ENCODE measurements around the gene TMEM147. TPM values are rescaled to one million over a fixed set of nuclear protein-coding genes. Genes with fewer than 3 reads are reported as not detected.

Gene TMEM147
- total and polyA plus RNA-seq, 2 of the 13 experiments (the other 11 are each of a cell fraction or from before 2014, with no cell fraction given) = 141 to 176 TPM

DNA sequence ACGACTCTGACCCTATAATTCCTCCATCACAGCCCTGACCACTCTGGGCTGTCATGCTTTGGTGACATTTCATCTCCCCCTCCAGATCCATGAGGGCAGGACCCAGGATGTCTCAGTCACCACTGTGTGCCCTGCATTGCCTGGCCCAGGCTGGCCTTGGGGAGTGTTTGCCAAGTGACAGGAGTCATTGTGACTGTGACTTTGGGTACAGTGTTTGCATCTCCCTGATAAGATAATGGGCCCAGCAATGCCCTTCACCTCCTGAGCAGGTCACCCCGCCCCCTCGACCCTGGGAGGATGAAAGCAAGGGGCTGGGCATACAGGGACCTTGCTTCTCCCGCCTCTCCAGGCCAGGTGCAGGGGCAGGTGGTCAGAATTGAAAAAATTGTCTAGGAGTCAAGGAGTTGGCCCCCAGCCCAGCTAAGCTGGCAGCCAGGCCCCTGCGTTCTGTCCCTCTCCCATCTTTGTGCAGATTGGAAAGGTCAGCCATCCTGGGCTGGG is 23.9 kb downstream of the TMEM147 start (continued):
- TF ChIP-seq IRF2 (CRISPR knock-in tag; IDR thresholded peaks at IDR 0.05) (0 out of 2 replicates have a peak, but pooled peaks have one; percentile 16), ZFP36L1 (CRISPR knock-in tag; IDR thresholded peaks at IDR 0.05) (no peak), ZNF616 (CRISPR knock-in tag; IDR thresholded peaks at IDR 0.05; ENCODE audit: low read depth) (no peak), PRMT3 (CRISPR knock-in tag; IDR thresholded peaks at IDR 0.05; ENCODE audit: borderline replicate concordance, low read depth) (no peak), ZSCAN21 (CRISPR knock-in tag; IDR thresholded peaks at IDR 0.05; ENCODE audit: borderline replicate concordance) (no peak), ZNF24 (IDR thresholded peaks at IDR 0.05) (no peak), SMAD9 (CRISPR knock-in tag; IDR thresholded peaks at IDR 0.05) (no peak), IRX3 (CRISPR knock-in tag; IDR thresholded peaks at IDR 0.05; ENCODE audit: borderline replicate concordance, low read depth) (no peak), HNF1A (IDR thresholded peaks at IDR 0.05; ENCODE audit: low read depth) (no peak), HNF1A (CRISPR knock-in tag; IDR thresholded peaks at IDR 0.05; ENCODE audit: borderline replicate concordance) (peak; percentile 87), MIER3 (CRISPR knock-in tag; IDR thresholded peaks at IDR 0.05; ENCODE audit: borderline replicate concordance) (no peak), ZNF7 (CRISPR knock-in tag; IDR thresholded peaks at IDR 0.05) (no peak), ZNF33A (CRISPR knock-in tag; IDR thresholded peaks at IDR 0.05; ENCODE audit: borderline replicate concordance) (no peak), ZNF121 (CRISPR knock-in tag; IDR thresholded peaks at IDR 0.05) (no peak), ZNF407 (CRISPR knock-in tag; IDR thresholded peaks at IDR 0.05; ENCODE audit: not compliant biosample characterization) (no peak), STAG1 (CRISPR knock-in tag; IDR thresholded peaks at IDR 0.05) (no peak), ZNF776 (CRISPR knock-in tag; IDR thresholded peaks at IDR 0.05) (no peak), SIX1 (CRISPR knock-in tag; IDR thresholded peaks at IDR 0.05; ENCODE audit: borderline replicate concordance) (peak; percentile 44; the same call in 1 of the 2 replicates), FOXA3 (CRISPR knock-in tag; IDR thresholded peaks at IDR 0.05) (peak; percentile 65), IKZF1 (IDR thresholded peaks at IDR 0.05) (no peak)

Data from HepG2 (cell line).